IPS DF 6.9 (cell line): Measurements from ENCODE around the gene EOLA1.
"Not testable (repeated sequence)": the region's sequence is repeated elsewhere in the genome, so short reads cannot be mapped to it uniquely, and the experiment has no call there.

Source experiments
- DNase-seq: peaks from one replicate; pipeline ENCODE4 v3.0.0-alpha.2; 2013; ENCODE audit warnings: low read depth, low spot score
- H3K27ac ChIP-seq: one replicate; pipeline ENCODE4 v1.5.1; 2013; ENCODE audit warnings: low read length, control low read depth
- H3K27me3 ChIP-seq: 2 replicates; pipeline ENCODE4 v1.6.1; 2013; ENCODE audit warnings: mild to moderate bottlenecking, low read length; ENCODE audit not compliant: control insufficient read depth, insufficient read depth
- H3K36me3 ChIP-seq: 2 replicates; pipeline ENCODE4 v1.6.1; 2013; ENCODE audit warnings: low read length; ENCODE audit not compliant: control insufficient read depth, insufficient read depth
- H3K4me1 ChIP-seq: 2 replicates; pipeline ENCODE4 v1.6.1; 2013; ENCODE audit warnings: low read length; ENCODE audit not compliant: control insufficient read depth, insufficient read depth
- H3K4me3 ChIP-seq: 2 replicates; pipeline ENCODE4 v1.5.1; 2013; ENCODE audit warnings: mild to moderate bottlenecking, low read length
- H3K9me3 ChIP-seq: 2 replicates; pipeline ENCODE4 v1.6.1; 2013; ENCODE audit warnings: low read length, inconsistent platforms; ENCODE audit not compliant: control insufficient read depth, insufficient read depth
- WGBS: extraction: QIAGEN DNeasy Blood & Tissue Kit; methylation state at CpG from one replicate; pipeline ENCODE4 v1.1.7; 2013; ENCODE audit warnings: mixed read lengths, missing lambda C conversion rate; ENCODE audit not compliant: insufficient read length, insufficient coverage; 5-methylcytosine and 5-hydroxymethylcytosine counted together

The EOLA1 gene

DNA sequence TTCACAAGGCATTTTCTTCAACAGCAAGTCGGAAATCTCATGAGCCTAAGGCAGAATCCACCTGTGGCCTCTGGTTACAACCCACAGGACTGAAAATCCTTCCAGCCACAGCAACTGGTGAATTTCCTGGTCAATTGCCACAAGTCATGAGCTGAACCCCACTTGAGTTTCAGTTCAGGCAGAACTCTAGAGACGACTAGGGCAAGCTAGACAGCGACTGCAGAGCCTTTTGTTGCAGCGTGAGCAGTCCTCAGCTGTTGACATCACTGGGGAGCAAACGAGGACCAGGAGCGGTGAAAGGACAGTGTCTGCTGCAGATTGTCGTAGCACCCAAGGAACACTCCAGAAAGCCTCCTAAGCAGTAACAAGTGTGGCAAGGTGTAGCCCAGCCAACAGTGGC, 55.1 kb downstream of the EOLA1 start:
- H3K27ac ChIP-seq, H3K36me3 ChIP-seq, H3K27me3 ChIP-seq, DNase-seq, H3K9me3 ChIP-seq, H3K4me3 ChIP-seq, H3K4me1 ChIP-seq: not testable (repeated sequence)
- WGBS = no CpG with 5 or more reads among the region's 7 CpGs
